PC-9 (cell line): ENCODE results near the gene DIP2C. TPM values are rescaled to one million over a fixed set of nuclear protein-coding genes. Genes with fewer than 3 reads are reported as not detected.

Experiments
- BruUV-seq: library from RNA; stranded (reverse); fragments of 400-500 nt; replicated peaks from 2 replicates; lab custom pipeline; 2021; lab: Mats Ljungman, UMichigan
- CTCF ChIA-PET: fragments of 300-600 bp; sonication (Branson Sonifier 250); formaldehyde crosslinking; loops from one replicate; lab custom pipeline; 2022; ENCODE audit warnings: antibody characterized with exemption; lab: Charles Lee
- POLR2A ChIA-PET: fragments of 300-600 bp; sonication (Branson Sonifier 250); formaldehyde crosslinking; loops from one replicate; lab custom pipeline; 2022; ENCODE audit warnings: antibody characterized with exemption; ENCODE audit not compliant: unreplicated experiment; lab: Charles Lee
- DNase-seq, 2 experiments: peaks; one replicate each; pipeline versions ENCODE4 v3.0.0 to v3.0.0-alpha.2; 2015 to 2022; ENCODE audit warnings: mixed read lengths in 1 of 2
- H2AFZ ChIP-seq: fragments of 200-600 bp; sonication (generic); 2 replicates; pipeline ENCODE4 v1.8.1; 2017; ENCODE audit warnings: antibody characterized with exemption
- H3F3A ChIP-seq: fragments of 200-600 bp; sonication (generic); 2 replicates; pipeline ENCODE4 v1.8.1; 2017; ENCODE audit warnings: antibody characterized with exemption, mild to moderate bottlenecking, low read depth; ENCODE audit not compliant: insufficient read depth
- H3K27ac ChIP-seq: fragments of 200-600 bp; sonication (generic); 2 replicates; pipeline ENCODE4 v1.6.1; 2016; ENCODE audit warnings: mixed run types
- H3K27me3 ChIP-seq: fragments of 200-600 bp; sonication (generic); 2 replicates; pipeline ENCODE4 v1.6.1; 2016; ENCODE audit warnings: low read depth, mixed run types; ENCODE audit not compliant: insufficient read depth
- H3K36me3 ChIP-seq: fragments of 200-600 bp; sonication (generic); 2 replicates; pipeline ENCODE4 v1.6.1; 2016; ENCODE audit warnings: low read depth, mixed run types
- H3K4me1 ChIP-seq: fragments of 200-600 bp; sonication (generic); replicated peaks from 2 replicates; pipeline ENCODE4 v1.6.1; 2016; ENCODE audit warnings: mixed run types; ENCODE audit not compliant: insufficient read depth
- H3K4me2 ChIP-seq: fragments of 200-600 bp; sonication (generic); 2 replicates; pipeline ENCODE4 v1.6.1; 2017; ENCODE audit warnings: mixed run types
- H3K4me3 ChIP-seq: fragments of 200-600 bp; sonication (generic); 2 replicates; pipeline ENCODE4 v1.6.1; 2016; ENCODE audit warnings: mixed run types
- H3K79me2 ChIP-seq: fragments of 200-600 bp; sonication (generic); 2 replicates; pipeline ENCODE4 v1.6.1; 2017; ENCODE audit warnings: low read depth, mixed run types
- H3K9me2 ChIP-seq: fragments of 200-600 bp; sonication (generic); 2 replicates; pipeline ENCODE4 v1.8.1; 2017; ENCODE audit warnings: mild to moderate bottlenecking; ENCODE audit not compliant: insufficient read depth
- H3K9me3 ChIP-seq: fragments of 200-600 bp; sonication (generic); 2 replicates; pipeline ENCODE4 v1.8.1; 2016; ENCODE audit warnings: low read depth; ENCODE audit not compliant: insufficient read depth
- H4K20me1 ChIP-seq: fragments of 200-600 bp; sonication (generic); 2 replicates; pipeline ENCODE4 v1.8.1; 2017; ENCODE audit not compliant: insufficient read depth
- CTCF ChIP-seq: fragments of 200-600 bp; sonication (generic); conservative IDR thresholded peaks from 2 replicates; pipeline ENCODE4 v1.6.1; 2017; ENCODE audit warnings: mixed run types, antibody characterized with exemption, mild to moderate bottlenecking, moderate library complexity
- EZH2 ChIP-seq: fragments of 200-600 bp; sonication (generic); IDR thresholded peaks from 2 replicates; pipeline ENCODE4 v1.8.0; 2017; ENCODE audit warnings: antibody characterized with exemption, low read depth
- intact Hi-C: fragments of 100-400 bp; cut with micrococcal nuclease; formaldehyde crosslinking; loops from one replicate; pipeline ENCODE4 v1.10.0; 2022; ENCODE audit not compliant: unreplicated experiment
- total RNA-seq: library from RNA; stranded (reverse); gene quantifications from 2 replicates; pipeline ENCODE4 v1.2.3, GENCODE V29; 2021

The DIP2C gene
- total RNA-seq, 1 experiment from 2014 or later = 0.83 TPM

GRCh38 chr10:687583-688311 lies 1.7 kb downstream of the DIP2C start:
- CTCF ChIA-PET = interaction anchor here (0.7 kb wide), 1 partner anchor 467 kb away, joined by 3 read pairs; no protein-coding TSS in a partner anchor
- no peak overlapping the region for H3K4me3 ChIP-seq

GRCh38 chr10:686155-686931 lies 3.1 kb downstream of the DIP2C start:
- H3F3A ChIP-seq = no peaks in the 10 kb centered on the region
- H2AFZ ChIP-seq = no peak overlapping the region
- ChIA-PET CTCF (no interaction called here), POLR2A (no interaction called here)
- H3K79me2 ChIP-seq = no peaks in the 10 kb centered on the region
- H3K9me3 ChIP-seq = no peaks in the 10 kb centered on the region
- peaks cover 7% of the 10 kb centered on the region; the same call in 1 of the 2 replicates for H3K27me3 ChIP-seq
- no peaks in the 10 kb centered on the region for H4K20me1 ChIP-seq
- TF ChIP-seq CTCF (no peak), EZH2 (no peak)
- intact Hi-C loops = no loop called here
- no peak overlapping the region for H3K4me3 ChIP-seq
- no peak for DNase-seq
- no peaks in the 10 kb centered on the region for H3K36me3 ChIP-seq
- no peak overlapping the region for H3K27ac ChIP-seq
- no peak overlapping the region for H3K4me2 ChIP-seq
- no TSS peak for BruUV-seq
- no peaks in the 10 kb centered on the region for H3K4me1 ChIP-seq
- H3K9me2 ChIP-seq = no peaks in the 10 kb centered on the region

More at GRCh38 chr10:687583-688311, 1.7 kb downstream of the DIP2C start:
- no peaks in the 10 kb centered on the region for H3K79me2 ChIP-seq
- peaks cover 7% of the 10 kb centered on the region; the same call in 1 of the 2 replicates for H3K27me3 ChIP-seq
- intact Hi-C loops = no loop called here
- H3K9me3 ChIP-seq = no peaks in the 10 kb centered on the region
- no peaks in the 10 kb centered on the region for H3K36me3 ChIP-seq
- TF ChIP-seq EZH2 (no peak), CTCF (no peak)
- H3K4me1 ChIP-seq = no peaks in the 10 kb centered on the region
- no peak overlapping the region for H3K27ac ChIP-seq
- no peaks in the 10 kb centered on the region for H3F3A ChIP-seq
- H3K4me2 ChIP-seq = no peak overlapping the region
- no peaks in the 10 kb centered on the region for H4K20me1 ChIP-seq
- H3K9me2 ChIP-seq = no peaks in the 10 kb centered on the region
- DNase-seq = no peak
- BruUV-seq = no TSS peak
- no peak overlapping the region for H2AFZ ChIP-seq
- POLR2A ChIA-PET = no interaction called here

GRCh38 chr10:685613-686012 lies 3.9 kb downstream of the DIP2C start:
- DNase-seq = no peak
- no peak for TF ChIP-seq CTCF
- no peak for TF ChIP-seq EZH2
- H3K4me1 ChIP-seq = no peaks in the 10 kb centered on the region
- intact Hi-C loops = no loop called here
- H3F3A ChIP-seq = no peaks in the 10 kb centered on the region
- no peaks in the 10 kb centered on the region for H3K9me2 ChIP-seq
- no peaks in the 10 kb centered on the region for H3K36me3 ChIP-seq
- H3K9me3 ChIP-seq = no peaks in the 10 kb centered on the region
- no peak overlapping the region for H3K4me2 ChIP-seq
- H3K27me3 ChIP-seq = peaks cover 7% of the 10 kb centered on the region; the same call in 1 of the 2 replicates
- CTCF ChIA-PET = no interaction called here
- H3K4me3 ChIP-seq = no peak overlapping the region
- no TSS peak for BruUV-seq
- no peaks in the 10 kb centered on the region for H4K20me1 ChIP-seq
- H2AFZ ChIP-seq = no peak overlapping the region
- POLR2A ChIA-PET = no interaction called here
- no peaks in the 10 kb centered on the region for H3K79me2 ChIP-seq
- H3K27ac ChIP-seq = no peak overlapping the region
